Keratinocyte (primary cell): ENCODE results near the gene IGFBP4.

Experiments
- EZH2 ChIP-seq: IDR thresholded peaks from one replicate; pipeline ENCODE4 v1.6.1; 2012; ENCODE audit warnings: inconsistent platforms, mild to moderate bottlenecking, low read length, moderate library complexity
- TF ChIP-seq, protein P1 (sequence below), 3 experiments: IDR thresholded peaks in 1 of 3; conservative IDR thresholded peaks in 1 of 3; optimal IDR thresholded peaks in 1 of 3; 2 replicates in 2 of 3; 3 replicates in 1 of 3; pipeline versions ENCODE3 to v1.5.1; 2011; ENCODE audit warnings: low read length in 3 of 3, mild to moderate bottlenecking in 3 of 3, moderate library complexity in 2 of 3, control low read depth in 1 of 3, inconsistent platforms in 1 of 3; ENCODE audit not compliant: insufficient read depth in 2 of 3; ENCODE audit errors: extremely low read depth in 1 of 3

DNA sequence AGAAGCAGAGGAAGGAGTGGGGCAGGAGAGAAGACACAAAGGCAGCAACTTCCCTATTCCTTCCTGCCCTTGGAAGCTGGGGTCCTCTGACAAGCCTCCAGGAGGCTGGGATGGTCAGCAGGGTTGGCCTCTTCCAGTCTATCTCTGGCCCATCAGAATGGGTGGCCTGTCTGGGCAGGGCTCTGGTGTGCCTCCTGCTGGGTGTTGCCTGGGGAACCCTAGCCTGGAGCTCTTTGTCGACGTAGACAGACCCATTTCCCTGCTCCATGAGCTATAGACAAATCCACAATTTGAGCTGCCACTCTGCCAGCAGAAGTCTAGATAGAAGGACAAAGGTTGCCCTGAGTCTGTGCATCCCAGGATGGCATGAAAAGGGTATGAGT lies 11.4 kb downstream of the IGFBP4 start:
- TF ChIP-seq, protein P1, sequence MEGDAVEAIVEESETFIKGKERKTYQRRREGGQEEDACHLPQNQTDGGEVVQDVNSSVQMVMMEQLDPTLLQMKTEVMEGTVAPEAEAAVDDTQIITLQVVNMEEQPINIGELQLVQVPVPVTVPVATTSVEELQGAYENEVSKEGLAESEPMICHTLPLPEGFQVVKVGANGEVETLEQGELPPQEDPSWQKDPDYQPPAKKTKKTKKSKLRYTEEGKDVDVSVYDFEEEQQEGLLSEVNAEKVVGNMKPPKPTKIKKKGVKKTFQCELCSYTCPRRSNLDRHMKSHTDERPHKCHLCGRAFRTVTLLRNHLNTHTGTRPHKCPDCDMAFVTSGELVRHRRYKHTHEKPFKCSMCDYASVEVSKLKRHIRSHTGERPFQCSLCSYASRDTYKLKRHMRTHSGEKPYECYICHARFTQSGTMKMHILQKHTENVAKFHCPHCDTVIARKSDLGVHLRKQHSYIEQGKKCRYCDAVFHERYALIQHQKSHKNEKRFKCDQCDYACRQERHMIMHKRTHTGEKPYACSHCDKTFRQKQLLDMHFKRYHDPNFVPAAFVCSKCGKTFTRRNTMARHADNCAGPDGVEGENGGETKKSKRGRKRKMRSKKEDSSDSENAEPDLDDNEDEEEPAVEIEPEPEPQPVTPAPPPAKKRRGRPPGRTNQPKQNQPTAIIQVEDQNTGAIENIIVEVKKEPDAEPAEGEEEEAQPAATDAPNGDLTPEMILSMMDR (optimal IDR thresholded peaks at IDR 0.05 in 1 of 3, IDR thresholded peaks at IDR 0.05 in 1 of 3, conservative IDR thresholded peaks at IDR 0.05 in 1 of 3; ENCODE audit: extremely low read depth in 1 of 3, insufficient read depth in 2 of 3, low read length in 3 of 3) = peak in 1 of 3 experiments; percentile 14
- TF ChIP-seq EZH2 = no peak
